Measurements from ENCODE around the gene SIRT6. TPM values are rescaled to one million over a fixed set of nuclear protein-coding genes. Genes with fewer than 3 reads are reported as not detected.

The SIRT6 gene
- total RNA-seq, 1 donor from 2014 or later: 34.8 TPM

- no peaks in the 10 kb centered on the region for H3K4me1 Mint-ChIP-seq
- no peak overlapping the region for H3K4me3 Mint-ChIP-seq
- DNase-seq (ENCODE audit: low read depth, low spot score): no peak
- no peak for TF ChIP-seq CTCF (conservative IDR thresholded peaks at IDR 0.05)
- peaks cover 29% of the 10 kb centered on the region for H3K27me3 Mint-ChIP-seq (ENCODE audit: low read depth)
- H3K27ac Mint-ChIP-seq (ENCODE audit: unreplicated experiment): no peak overlapping the region
- no peaks in the 10 kb centered on the region for H3K36me3 Mint-ChIP-seq (ENCODE audit: low read depth)
- no peaks in the 10 kb centered on the region for H3K9me3 Mint-ChIP-seq
Measured at GRCh38 chr19:4216846-4217245, 34.5 kb upstream of the SIRT6 start.

GRCh38 chr19:4215807-4216206 is 33.4 kb upstream of the SIRT6 start:
- Mint-ChIP-seq H3K36me3 (ENCODE audit: low read depth) (no peaks in the 10 kb centered on the region), H3K27ac (ENCODE audit: unreplicated experiment) (no peak overlapping the region), H3K4me3 (no peak overlapping the region), H3K9me3 (no peaks in the 10 kb centered on the region), H3K27me3 (ENCODE audit: low read depth) (peaks cover 35% of the 10 kb centered on the region), H3K4me1 (no peaks in the 10 kb centered on the region)
- no peak for TF ChIP-seq CTCF (conservative IDR thresholded peaks at IDR 0.05)
- DNase-seq (ENCODE audit: low read depth, low spot score): no peak

GRCh38 chr19:4213116-4213515 is 30.8 kb upstream of the SIRT6 start:
- no peak for DNase-seq (ENCODE audit: low read depth, low spot score)
- peaks cover 42% of the 10 kb centered on the region for H3K27me3 Mint-ChIP-seq (ENCODE audit: low read depth)
- H3K4me3 Mint-ChIP-seq: no peak overlapping the region
- H3K27ac Mint-ChIP-seq (ENCODE audit: unreplicated experiment): no peak overlapping the region
- H3K9me3 Mint-ChIP-seq: no peaks in the 10 kb centered on the region
- H3K36me3 Mint-ChIP-seq (ENCODE audit: low read depth): no peaks in the 10 kb centered on the region
- no peak for TF ChIP-seq CTCF (conservative IDR thresholded peaks at IDR 0.05)
- no peaks in the 10 kb centered on the region for H3K4me1 Mint-ChIP-seq

GRCh38 chr19:4210166-4210731 is 27.9 kb upstream of the SIRT6 start:
- no peaks in the 10 kb centered on the region for H3K9me3 Mint-ChIP-seq
- H3K4me3 Mint-ChIP-seq: no peak overlapping the region
- DNase-seq (ENCODE audit: low read depth, low spot score): no peak
- no peaks in the 10 kb centered on the region for H3K4me1 Mint-ChIP-seq
- TF ChIP-seq CTCF (conservative IDR thresholded peaks at IDR 0.05): no peak
- no peak overlapping the region for H3K27ac Mint-ChIP-seq (ENCODE audit: unreplicated experiment)
- H3K27me3 Mint-ChIP-seq (ENCODE audit: low read depth): peaks cover 53% of the 10 kb centered on the region
- no peaks in the 10 kb centered on the region for H3K36me3 Mint-ChIP-seq (ENCODE audit: low read depth)

GRCh38 chr19:4208385-4209094 is 26.2 kb upstream of the SIRT6 start:
- no peaks in the 10 kb centered on the region for H3K9me3 Mint-ChIP-seq
- DNase-seq (ENCODE audit: low read depth, low spot score): no peak
- peaks cover 44% of the 10 kb centered on the region for H3K27me3 Mint-ChIP-seq (ENCODE audit: low read depth)
- H3K4me1 Mint-ChIP-seq: no peaks in the 10 kb centered on the region
- H3K36me3 Mint-ChIP-seq (ENCODE audit: low read depth): no peaks in the 10 kb centered on the region
- no peak overlapping the region for H3K4me3 Mint-ChIP-seq
- no peak overlapping the region for H3K27ac Mint-ChIP-seq (ENCODE audit: unreplicated experiment)
- TF ChIP-seq CTCF (conservative IDR thresholded peaks at IDR 0.05): peak; percentile 52

Data from neural crest cell (in vitro differentiated cells).